ENCODE results near the gene ACAP2.

GRCh38 chr3:195466251-195466650 lies 23.4 kb upstream of the ACAP2 start:
- TF ChIP-seq CTCF (IDR thresholded peaks at IDR 0.05) (no peak), POLR2A (IDR thresholded peaks at IDR 0.05) (no peak), POLR2AphosphoS5 (IDR thresholded peaks at IDR 0.05) (no peak)

All from gastroesophageal sphincter (tissue), 3 donors.